Measurements from ENCODE around the gene AGAP1. TPM values are rescaled to one million over a fixed set of nuclear protein-coding genes. Genes with fewer than 3 reads are reported as not detected.

Gene AGAP1
- polyA plus RNA-seq, 4 donors: 17.5 to 19.9 (median 19.3) TPM

DNA sequence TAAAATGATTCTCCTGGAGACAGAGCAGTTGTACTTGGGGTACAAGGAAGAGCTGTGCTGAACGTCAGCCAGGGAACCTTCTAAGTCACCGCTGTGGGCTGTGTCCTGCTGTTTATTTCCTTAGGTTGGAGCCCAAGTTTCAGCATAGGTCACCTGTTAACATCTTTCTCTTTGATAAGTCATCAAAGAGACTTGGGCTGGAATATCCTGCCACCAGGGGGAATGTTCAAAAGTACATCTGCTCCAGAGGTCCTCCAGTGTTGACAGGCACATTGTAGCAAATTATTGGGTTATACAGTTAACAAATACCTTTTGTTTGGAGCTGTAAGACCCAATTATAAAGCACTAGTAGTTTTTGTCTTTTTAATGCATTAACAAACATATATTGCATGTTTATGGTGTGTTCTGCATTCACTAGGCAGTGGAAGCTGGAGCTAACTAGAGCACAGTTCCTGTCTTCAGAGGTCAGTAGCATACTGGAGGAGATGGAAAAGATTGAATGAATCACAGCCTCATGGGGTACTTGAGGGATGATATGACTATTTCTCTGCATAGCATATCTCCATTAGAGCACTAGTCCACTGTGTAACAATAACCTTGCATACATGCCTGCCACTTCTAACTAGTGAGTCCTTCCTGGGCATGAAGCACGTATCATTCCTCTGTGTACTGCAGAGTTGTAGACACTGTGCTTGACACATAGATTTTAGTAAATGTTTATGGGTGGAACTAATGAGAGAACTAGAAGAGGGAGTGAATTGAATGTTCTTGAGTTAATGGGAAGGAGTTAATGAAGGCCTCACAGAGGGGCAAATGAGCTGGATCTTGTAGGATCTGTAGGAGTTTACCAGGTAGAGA, 182.1 kb downstream of the AGAP1 start:
- DNase-seq (ENCODE audit: low read depth in 4 of 4, low spot score in 3 of 4): no peak

DNA sequence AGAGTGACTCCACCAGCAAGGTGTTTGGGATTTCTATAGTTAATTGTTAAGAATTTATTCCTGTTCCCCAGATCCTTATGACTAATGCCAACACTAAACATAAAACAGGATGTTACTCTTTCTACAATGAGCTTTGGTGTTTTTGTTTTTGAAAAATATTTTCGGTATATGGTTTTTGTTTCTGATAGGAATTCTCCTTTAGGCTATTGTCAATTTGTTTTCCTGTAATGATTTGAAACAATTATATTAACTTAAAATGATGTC, 182.6 kb downstream of the AGAP1 start:
- no peak for DNase-seq (ENCODE audit: low read depth in 4 of 4, low spot score in 3 of 4)

DNA sequence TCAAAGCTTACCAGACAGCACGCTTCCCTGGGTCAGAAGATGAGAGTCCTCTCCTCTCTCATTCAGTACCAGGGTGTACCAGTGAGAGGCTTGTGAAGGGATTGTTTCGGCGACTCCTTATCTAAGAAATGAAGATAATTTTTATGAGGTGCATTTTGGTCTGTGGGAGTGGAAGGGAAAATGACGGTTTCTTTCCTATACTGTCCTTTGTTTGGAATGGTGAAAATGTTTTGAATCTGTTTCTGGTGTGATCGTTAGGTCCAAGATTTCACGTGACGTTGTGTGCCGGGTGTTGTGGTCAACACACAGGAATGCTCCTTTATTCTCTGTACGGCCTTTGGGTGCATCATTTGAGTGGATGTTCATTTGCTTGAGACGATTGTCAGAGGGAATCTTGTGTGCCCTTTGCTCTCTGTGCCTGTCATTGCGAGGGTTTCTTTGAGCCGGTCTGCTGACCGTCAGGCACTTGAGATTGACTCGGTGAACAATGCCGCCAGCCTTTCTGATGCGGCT, 183.5 kb downstream of the AGAP1 start:
- DNase-seq (ENCODE audit: low read depth in 4 of 4, low spot score in 3 of 4): no peak

DNA sequence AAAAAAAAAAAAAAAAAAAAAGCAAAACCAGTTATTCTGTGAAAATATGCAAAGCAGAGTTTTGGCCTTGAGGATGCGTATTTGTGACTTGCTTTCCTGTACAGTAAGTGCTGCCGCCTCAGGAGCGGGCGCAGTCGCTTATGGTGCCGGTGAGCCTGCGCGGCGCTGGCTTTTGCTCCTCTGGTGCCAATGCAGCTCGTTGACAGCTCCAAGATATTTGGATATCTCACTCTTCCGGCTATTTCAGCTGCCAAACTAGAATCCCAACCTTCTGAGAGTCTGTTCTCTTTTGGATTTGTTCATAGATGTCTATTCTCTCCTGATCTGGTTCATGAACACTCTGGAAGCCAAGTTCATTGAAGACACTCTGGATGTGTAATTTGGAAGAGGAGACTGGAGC, 184.1 kb downstream of the AGAP1 start:
- no peak for DNase-seq (ENCODE audit: low read depth in 4 of 4, low spot score in 3 of 4)

- no peak for DNase-seq (ENCODE audit: low read depth in 4 of 4, low spot score in 3 of 4)
Observed at GRCh38 chr2:235678712-235679111, 184.9 kb downstream of the AGAP1 start.

- DNase-seq (ENCODE audit: low read depth in 4 of 4, low spot score in 3 of 4): no peak
Observed at GRCh38 chr2:235679471-235679870, 185.6 kb downstream of the AGAP1 start.

- DNase-seq (ENCODE audit: low read depth in 4 of 4, low spot score in 3 of 4): no peak
Observed at GRCh38 chr2:235685024-235685721, 191.3 kb downstream of the AGAP1 start.

DNA sequence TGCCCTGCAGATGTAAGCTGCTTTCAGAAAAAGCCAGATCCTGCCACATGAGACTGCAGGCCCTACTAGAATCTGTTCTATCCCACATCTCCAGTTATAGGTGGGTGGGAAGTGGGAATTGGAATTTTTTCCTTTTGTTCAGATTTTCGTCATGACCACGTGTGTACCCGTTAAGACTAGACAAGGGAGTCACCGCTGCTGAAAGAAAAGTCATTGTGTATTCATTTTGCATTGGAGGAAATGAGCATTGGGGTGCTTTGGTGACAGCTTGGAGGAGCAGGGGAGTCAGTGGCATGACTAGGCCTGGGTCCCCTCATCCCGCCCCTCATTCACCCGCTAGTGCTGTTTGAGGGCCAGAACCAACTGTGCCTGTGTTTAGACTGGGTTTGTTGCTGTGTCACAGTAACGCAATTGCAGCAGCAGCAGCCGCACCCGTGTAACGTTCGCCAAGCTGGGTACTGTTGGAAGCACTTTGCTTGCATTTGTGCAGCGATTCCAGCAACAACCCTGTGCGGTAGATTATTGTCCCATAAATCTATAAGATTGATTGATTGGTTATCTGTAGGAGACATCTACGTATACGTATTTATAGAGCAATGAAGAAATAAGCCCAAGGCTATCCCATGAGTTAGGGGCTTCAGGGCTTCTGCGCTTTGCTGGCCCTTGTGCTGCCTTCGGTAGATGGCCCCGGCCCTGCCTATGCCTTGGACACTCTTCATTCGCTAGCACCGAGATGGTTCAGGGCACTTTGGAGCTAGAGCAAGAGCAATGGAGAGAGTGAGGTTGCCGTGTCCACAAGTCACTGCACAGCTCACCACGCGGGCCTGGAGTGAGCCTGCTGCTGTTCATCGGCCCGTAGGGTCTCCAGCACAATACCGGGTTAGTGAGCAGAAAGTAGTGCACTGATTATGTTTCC, 194.9 kb downstream of the AGAP1 start:
- DNase-seq (ENCODE audit: low read depth in 4 of 4, low spot score in 3 of 4): no peak

DNA sequence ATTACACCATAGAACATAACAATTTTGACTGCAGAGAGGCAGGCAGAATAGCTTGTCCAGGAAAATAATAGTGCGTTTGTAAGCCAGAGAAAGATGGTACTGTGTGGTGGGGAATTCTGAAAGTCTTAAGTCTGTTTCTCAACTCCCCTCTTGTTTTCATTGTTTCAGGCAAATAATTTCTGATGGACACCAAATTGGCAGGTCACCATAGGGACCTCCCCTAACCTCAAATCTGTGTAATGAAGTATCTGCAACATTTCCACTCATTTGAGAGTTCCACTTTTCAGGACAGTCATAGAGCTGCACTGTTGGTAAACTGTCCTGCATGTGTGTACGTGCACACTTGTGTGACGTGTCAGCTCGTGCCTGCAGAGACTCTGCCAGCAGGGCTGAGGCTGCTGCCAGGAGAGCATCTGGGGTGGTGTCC, 195.6 kb downstream of the AGAP1 start:
- DNase-seq (ENCODE audit: low read depth in 4 of 4, low spot score in 3 of 4): no peak

GRCh38 chr2:235690082-235690808, 196.4 kb downstream of the AGAP1 start:
- DNase-seq (ENCODE audit: low read depth in 4 of 4, low spot score in 3 of 4): no peak

- no peak for DNase-seq (ENCODE audit: low read depth in 4 of 4, low spot score in 3 of 4)
Observed at GRCh38 chr2:235690809-235691450, 197.1 kb downstream of the AGAP1 start.

DNA sequence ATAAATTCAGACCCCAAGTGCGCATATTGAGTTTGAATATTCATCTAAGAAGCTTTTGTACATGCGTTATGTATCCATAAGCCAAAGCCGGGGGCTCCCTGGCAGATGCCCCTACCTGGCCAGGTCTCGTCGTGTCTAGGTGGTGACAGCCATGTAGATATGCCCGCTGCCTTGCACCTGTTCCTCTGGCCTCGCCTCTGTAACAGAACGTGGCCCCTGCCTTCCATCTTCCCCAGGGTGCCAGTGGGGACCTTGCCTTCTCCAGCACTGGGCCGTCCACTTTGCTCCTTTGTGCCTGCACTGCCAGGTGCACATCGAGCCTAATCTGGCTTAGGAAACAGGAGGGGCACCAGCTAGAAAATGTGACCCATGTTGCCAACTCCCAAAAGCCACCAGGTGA, 198.2 kb downstream of the AGAP1 start:
- DNase-seq (ENCODE audit: low read depth in 4 of 4, low spot score in 3 of 4): no peak

DNA sequence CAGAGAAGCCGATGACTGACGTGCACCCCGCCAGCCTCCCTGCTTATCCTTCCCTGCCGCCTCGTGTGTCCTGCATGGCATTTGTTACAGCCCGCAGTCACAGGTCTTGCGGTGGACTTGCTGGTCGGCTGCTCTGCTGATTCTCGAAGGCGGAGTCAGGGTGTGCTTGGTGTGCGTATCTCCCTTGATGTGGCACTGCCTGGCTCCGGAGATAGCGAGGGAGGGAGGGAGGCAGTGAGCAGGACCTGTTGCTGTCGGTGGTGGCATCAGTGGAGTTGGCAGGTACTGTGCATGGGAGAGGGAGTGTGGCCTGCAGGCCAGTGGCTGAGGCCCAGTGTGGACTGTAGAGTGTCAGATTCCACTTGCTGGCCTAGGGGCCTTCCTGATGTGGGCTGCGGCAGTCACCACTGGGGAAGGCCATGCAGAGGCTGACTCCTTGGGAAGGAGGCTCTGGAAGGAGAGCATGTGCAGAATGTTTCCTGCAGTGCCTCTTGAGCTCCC, 198.9 kb downstream of the AGAP1 start:
- no peak for DNase-seq (ENCODE audit: low read depth in 4 of 4, low spot score in 3 of 4)

GRCh38 chr2:235693279-235693678, 199.4 kb downstream of the AGAP1 start:
- no peak for DNase-seq (ENCODE audit: low read depth in 4 of 4, low spot score in 3 of 4)

DNA sequence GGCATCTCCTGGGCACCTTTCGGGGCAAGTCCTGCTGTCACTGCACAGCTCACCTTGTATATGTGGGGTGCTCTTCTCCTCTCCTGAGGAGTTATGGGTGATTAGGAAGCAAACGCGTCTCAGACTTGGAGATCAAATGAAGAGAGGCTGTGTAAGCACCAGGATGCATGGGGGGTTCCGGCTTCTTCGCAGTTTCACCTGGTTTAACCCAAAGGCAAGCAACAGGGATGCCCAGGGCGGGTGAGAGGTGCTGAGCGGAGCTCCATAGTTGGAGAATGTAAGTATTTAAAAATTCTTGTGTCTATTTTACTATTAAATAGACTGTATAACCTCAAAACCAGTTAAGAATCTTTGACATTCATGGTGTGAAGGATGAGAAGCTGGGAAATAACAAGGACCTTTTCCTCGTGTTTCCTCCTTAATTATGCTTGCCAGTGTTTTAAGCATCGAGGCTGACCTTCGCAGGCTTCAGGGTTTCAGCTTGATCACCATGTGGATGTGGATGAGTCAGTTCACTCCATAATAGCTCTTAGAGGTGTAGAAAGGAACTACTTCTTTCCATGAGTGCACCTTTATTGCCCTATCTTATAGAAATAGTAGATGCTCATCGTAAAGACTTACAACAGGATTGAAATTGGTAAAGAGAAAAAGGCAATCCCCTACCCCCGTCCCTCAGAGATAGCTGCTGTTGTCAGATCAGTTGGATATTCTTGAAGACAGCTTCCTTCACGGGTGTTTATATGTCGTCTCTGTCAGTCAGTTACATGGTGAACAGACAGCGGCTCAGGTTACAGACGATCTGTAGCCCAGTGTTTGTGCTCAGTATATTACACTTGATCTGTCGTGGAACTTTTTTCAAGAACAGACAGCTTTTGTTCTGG, 201.1 kb downstream of the AGAP1 start:
- DNase-seq (ENCODE audit: low read depth in 4 of 4, low spot score in 3 of 4): no peak

DNA sequence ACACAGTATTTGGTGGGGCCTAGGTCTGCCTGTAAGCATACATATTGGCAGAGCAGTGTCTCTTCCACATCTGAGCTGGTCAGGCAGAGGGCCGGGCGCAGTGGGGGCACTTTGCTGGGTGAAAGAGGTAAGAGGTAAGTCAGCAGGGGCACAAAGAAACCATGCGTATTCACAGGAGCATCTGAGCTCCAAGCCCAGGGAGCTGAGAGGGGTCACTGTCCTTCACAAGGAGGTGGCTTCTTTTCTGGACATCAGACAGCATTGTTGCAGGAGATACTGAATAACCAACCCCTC, 201.7 kb downstream of the AGAP1 start:
- DNase-seq (ENCODE audit: low read depth in 4 of 4, low spot score in 3 of 4): no peak

GRCh38 chr2:235697041-235697440, 203.2 kb downstream of the AGAP1 start:
- DNase-seq (ENCODE audit: low read depth in 4 of 4, low spot score in 3 of 4): no peak

DNA sequence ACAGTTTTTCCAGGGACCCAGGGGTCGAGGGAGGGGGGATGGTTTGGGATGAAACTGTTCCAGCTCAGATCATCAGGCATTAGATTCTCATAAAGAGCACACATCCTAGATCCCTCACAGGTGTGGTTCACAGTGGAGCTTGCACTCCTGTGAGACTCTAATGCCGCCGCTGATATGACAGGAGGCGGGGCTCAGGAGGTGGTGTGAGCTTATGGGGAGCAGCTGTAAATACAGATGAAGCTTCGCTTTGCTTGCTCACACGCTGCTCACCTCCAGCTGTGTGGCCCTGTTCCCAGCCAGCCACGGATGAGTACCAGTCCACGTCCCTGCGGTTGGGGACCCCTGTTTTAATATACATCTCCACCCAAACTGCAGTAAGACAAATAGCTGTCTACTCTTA, 204.2 kb downstream of the AGAP1 start:
- no peak for DNase-seq (ENCODE audit: low read depth in 4 of 4, low spot score in 3 of 4)

DNA sequence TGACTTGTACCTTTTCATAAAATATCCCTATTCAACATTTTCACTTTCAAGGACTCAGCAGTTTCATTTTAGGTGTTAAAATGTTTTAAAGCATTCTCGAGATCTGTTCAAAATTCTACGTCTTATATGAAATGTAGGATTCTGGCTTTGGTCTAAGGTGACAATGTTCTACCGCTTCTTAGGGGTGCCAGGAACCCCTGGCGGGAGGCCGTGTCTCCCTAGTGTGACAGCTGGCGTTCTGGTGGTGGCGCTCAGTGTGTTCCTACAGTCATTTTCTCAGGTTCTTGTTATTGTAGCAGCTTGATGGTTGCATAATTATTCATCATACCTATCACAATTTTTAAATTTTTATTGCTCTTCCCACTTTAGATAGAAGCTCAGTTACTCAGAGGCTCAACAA, 204.6 kb downstream of the AGAP1 start:
- DNase-seq (ENCODE audit: low read depth in 4 of 4, low spot score in 3 of 4): no peak

Measured in left renal pelvis (tissue), 4 donors.